GM12874 (cell line): Measurements from ENCODE around the gene EXOC6.

Experiments
- TF ChIP-seq, protein P1 (sequence below): IDR thresholded peaks from 2 replicates; pipeline ENCODE4 v1.5.1; 2011; ENCODE audit warnings: low read depth, mild to moderate bottlenecking, control low read depth, low read length, moderate library complexity; ENCODE audit not compliant: insufficient read depth

The EXOC6 gene

GRCh38 chr10:93099670-93100069 lies 251.3 kb downstream of the EXOC6 start:
- TF ChIP-seq, protein P1, sequence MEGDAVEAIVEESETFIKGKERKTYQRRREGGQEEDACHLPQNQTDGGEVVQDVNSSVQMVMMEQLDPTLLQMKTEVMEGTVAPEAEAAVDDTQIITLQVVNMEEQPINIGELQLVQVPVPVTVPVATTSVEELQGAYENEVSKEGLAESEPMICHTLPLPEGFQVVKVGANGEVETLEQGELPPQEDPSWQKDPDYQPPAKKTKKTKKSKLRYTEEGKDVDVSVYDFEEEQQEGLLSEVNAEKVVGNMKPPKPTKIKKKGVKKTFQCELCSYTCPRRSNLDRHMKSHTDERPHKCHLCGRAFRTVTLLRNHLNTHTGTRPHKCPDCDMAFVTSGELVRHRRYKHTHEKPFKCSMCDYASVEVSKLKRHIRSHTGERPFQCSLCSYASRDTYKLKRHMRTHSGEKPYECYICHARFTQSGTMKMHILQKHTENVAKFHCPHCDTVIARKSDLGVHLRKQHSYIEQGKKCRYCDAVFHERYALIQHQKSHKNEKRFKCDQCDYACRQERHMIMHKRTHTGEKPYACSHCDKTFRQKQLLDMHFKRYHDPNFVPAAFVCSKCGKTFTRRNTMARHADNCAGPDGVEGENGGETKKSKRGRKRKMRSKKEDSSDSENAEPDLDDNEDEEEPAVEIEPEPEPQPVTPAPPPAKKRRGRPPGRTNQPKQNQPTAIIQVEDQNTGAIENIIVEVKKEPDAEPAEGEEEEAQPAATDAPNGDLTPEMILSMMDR: no peak

DNA sequence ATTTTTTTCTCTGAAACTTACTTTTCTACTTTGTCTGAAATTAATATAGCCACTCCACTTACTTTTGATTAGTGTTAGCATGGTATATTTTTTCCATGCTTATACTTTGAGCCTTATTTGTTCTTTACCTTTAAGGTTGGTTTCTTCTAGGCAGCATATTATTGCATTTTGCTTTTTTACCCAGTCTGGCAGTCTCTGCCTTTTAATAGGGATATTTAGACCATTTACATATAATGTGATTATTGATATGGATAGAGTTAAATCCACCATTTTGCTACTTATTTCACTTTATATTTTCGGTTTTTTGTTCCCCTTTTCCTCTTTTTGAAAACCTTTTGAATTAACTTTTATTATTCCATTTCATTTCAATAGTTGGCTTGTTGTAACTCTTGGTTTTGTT lies 255.6 kb downstream of the EXOC6 start:
- TF ChIP-seq, protein P1: no peak

- TF ChIP-seq, protein P1: no peak
Observed at GRCh38 chr10:93106631-93107072, 258.3 kb downstream of the EXOC6 start.
